22Rv1 (cell line): Measurements from ENCODE around the gene MAST3.

Source experiments
- H3K27ac ChIP-seq: fragments of 450-650 bp; 2 replicates; pipeline ENCODE4 v1.5.1; 2017
- ZFX ChIP-seq: fragments of 450-650 bp; IDR thresholded peaks from 2 replicates; pipeline ENCODE4 v1.6.1; 2017; ENCODE audit warnings: antibody characterized with exemption, borderline replicate concordance
- TF ChIP-seq, protein P1 (sequence below): fragments of 450-650 bp; IDR thresholded peaks from 2 replicates; pipeline ENCODE4 v1.5.1; 2017; ENCODE audit warnings: mild to moderate bottlenecking

The MAST3 gene

DNA sequence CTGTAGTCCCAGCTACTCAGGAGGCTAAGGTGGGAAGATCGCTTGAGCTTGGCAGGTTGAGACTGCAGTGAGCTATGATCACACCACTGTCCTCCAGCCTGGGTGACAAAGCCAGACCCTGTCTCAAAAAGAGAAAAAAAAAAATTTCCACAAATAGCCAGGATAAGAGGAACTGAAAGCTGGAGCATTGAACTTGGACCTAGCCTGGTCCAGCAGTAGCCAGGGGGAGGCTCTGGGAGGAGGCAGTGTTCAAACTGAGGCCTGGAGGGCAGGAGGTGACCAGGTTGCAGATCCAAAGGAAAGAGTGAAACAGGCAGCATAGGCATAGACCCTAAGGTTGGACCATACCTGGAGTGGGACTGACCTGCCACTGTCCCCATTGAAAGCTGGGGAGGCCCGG is 28.5 kb downstream of the MAST3 start:
- TF ChIP-seq, protein P1, sequence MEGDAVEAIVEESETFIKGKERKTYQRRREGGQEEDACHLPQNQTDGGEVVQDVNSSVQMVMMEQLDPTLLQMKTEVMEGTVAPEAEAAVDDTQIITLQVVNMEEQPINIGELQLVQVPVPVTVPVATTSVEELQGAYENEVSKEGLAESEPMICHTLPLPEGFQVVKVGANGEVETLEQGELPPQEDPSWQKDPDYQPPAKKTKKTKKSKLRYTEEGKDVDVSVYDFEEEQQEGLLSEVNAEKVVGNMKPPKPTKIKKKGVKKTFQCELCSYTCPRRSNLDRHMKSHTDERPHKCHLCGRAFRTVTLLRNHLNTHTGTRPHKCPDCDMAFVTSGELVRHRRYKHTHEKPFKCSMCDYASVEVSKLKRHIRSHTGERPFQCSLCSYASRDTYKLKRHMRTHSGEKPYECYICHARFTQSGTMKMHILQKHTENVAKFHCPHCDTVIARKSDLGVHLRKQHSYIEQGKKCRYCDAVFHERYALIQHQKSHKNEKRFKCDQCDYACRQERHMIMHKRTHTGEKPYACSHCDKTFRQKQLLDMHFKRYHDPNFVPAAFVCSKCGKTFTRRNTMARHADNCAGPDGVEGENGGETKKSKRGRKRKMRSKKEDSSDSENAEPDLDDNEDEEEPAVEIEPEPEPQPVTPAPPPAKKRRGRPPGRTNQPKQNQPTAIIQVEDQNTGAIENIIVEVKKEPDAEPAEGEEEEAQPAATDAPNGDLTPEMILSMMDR, result no peak
- TF ChIP-seq ZFX, result no peak
- H3K27ac ChIP-seq, result no peak overlapping the region

DNA sequence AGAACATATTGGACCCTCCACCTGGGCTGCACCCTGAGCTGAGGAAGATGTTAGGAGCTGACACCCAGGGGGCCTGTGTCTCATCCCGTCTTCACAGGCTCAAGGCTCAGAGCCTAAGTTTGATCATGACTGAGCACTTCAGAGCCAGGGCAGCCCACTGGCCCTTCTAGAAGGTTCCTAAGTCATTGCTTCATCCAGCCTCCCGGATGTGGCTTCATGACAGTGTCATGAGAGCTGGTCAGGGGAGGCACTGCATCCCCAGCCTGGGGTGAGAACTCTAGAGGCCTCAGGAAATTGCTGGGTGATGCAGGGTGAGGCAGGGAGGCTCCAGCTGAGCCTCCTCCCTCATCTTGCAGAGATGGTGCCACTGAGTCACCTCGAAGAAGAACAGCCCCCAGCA is 30.5 kb downstream of the MAST3 start:
- no peak overlapping the region for H3K27ac ChIP-seq
- TF ChIP-seq ZFX, result no peak
- TF ChIP-seq, protein P1, result no peak

DNA sequence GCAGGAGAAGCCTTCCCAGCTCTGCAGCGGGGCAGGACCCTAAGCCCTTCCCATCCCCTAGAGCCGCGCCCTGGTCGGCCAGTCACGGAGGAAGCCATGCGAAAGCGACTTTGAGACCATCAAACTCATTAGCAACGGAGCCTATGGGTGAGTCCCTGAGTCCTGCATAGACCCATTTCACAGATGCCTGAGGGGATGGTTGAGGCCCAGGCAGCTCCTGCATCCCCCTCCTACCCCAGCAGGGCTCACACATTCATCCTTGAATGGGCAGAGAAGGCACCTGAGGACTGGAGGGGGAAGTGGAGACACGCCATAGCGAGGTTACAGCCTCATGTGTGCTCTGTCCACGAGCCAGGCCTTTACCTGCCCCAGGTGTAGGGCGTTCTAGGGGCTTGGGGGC is 31.2 kb downstream of the MAST3 start:
- H3K27ac ChIP-seq, result no peak overlapping the region
- TF ChIP-seq ZFX, result no peak
- TF ChIP-seq, protein P1, result no peak

DNA sequence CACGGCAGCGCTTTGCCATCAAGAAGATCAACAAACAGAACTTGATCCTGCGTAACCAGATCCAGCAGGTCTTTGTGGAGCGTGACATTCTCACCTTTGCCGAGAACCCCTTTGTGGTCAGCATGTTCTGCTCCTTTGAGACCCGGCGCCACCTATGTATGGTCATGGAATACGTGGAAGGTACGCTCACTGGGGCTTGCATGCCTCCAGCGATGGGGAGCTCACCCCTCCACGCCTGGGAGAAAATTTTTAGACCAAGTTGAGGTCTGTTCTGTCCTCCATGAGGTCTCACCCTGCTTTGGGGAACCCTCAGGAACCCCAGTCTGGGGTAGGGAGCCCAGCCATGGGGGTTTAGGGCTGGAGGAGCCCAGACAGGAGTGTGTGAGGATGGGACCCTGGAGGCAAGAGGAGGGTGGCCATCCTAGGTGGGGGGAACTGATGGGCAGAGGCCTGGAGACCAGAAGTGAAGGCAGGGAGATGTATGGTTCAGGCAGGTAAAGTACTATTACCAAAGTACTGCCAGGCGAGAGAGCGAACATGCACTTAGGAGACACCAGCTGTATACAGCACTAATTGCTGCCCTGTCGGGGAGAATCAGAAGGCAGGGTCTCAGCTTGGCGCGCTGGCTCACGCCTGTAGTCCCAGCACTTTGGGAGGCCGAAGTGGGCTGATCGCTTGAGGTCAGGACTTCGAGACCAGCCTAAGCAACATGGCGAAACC is 33.1 kb downstream of the MAST3 start:
- H3K27ac ChIP-seq, result no peak overlapping the region
- no peak for TF ChIP-seq ZFX
- TF ChIP-seq, protein P1, result no peak

DNA sequence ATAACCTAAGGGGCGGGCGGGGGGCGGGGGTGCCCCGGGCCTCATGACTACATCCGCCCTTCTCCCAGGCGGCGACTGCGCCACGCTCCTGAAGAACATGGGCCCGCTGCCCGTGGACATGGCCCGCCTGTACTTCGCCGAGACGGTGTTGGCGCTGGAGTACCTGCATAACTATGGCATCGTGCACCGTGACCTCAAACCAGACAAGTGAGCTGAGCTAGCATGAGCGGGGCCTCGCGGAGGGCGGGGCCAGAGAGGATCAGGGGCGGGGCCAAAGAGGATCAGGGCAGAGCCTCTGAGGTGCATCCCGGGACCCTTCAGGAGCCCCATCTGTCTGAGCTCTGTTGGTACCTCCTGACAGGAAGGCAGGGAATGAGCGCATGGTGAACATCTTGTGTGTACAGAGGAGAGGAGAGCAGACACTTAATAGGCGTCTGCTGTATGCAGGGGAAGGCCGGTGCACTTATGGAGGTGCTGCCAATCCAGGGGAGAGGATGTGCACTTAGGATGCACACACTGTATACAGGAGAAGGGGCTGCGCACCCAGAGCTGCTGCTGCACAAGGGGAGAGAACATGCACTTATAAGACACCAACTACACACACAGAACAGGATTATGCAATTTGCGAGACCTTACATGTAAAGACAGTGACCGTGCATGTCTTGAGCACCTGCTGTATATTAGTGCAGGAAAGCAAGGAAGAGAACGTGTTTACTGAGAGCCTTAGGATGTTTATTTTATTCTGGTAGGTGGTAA is 34.4 kb downstream of the MAST3 start:
- TF ChIP-seq, protein P1, result no peak
- no peak for TF ChIP-seq ZFX
- no peak overlapping the region for H3K27ac ChIP-seq

DNA sequence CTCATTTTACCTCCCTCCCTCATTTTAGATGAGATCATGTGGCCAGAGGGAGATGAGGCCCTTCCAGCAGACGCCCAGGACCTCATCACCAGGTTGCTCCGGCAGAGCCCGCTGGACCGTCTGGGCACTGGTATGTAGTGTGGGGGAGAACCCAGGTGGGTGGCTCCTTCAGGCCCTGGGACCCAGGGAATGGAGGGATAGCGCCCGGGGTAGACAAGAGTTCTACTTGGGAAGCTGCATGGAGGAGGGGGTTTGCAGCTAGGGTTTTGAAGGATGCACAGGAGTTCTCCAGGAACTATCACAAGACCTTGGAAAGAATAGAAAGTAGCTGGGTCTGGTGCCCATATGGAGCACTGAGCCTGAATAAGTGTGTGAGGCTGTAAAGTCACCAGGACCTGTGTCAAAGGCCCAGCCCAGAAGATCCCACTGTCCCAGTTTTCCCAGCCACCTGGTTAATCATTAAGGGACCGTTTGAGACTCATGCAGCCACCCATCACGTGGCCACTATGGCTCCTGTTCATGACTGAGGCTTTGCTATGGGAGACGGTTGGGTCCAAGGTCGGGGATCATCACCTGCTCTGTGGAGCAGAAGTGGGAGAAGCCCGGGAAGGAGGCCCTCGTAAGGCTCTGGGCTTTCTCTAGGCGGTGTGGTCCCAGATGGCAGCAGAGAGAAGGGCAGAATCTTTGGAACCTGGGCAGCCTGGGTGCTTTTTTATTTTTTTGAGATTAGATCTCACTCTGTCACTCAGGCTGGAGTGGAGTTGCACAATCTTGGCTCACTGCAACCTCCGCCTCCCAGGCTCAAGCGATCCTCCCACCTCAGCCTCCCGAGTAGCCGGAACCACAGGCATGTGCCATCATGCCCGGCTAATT is 38.4 kb downstream of the MAST3 start:
- H3K27ac ChIP-seq, result peak overlapping the region; percentile 91
- no peak for TF ChIP-seq ZFX
- TF ChIP-seq, protein P1, result no peak

DNA sequence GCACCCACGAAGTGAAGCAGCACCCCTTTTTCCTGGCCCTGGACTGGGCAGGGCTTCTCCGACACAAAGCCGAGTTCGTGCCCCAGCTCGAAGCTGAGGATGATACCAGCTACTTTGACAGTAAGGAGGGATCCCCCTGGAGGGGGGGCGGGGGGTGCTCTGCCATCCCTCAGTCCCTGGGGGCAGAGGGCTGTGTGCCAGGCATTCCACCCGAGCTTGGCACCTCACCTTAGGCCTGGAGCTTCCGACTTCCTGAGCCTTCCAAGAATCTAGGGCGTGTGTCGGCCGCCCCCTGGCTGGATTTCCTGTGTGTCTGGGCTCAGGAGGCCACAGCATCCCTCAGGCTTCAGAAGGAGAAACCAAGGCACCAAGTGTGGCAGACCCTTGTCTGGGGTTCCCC is 39.7 kb downstream of the MAST3 start:
- TF ChIP-seq, protein P1, result no peak
- no peak for TF ChIP-seq ZFX
- peak overlapping the region; percentile 91; the same call in 1 of the 2 replicates for H3K27ac ChIP-seq
